Measurements from ENCODE around the gene PLAC1. TPM values are rescaled to one million over a fixed set of nuclear protein-coding genes. Genes with fewer than 3 reads are reported as not detected.

PLAC1 gene, protein sequence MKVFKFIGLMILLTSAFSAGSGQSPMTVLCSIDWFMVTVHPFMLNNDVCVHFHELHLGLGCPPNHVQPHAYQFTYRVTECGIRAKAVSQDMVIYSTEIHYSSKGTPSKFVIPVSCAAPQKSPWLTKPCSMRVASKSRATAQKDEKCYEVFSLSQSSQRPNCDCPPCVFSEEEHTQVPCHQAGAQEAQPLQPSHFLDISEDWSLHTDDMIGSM
- not detected for total RNA-seq
- not detected for total RNA-seq (2013)

DNA sequence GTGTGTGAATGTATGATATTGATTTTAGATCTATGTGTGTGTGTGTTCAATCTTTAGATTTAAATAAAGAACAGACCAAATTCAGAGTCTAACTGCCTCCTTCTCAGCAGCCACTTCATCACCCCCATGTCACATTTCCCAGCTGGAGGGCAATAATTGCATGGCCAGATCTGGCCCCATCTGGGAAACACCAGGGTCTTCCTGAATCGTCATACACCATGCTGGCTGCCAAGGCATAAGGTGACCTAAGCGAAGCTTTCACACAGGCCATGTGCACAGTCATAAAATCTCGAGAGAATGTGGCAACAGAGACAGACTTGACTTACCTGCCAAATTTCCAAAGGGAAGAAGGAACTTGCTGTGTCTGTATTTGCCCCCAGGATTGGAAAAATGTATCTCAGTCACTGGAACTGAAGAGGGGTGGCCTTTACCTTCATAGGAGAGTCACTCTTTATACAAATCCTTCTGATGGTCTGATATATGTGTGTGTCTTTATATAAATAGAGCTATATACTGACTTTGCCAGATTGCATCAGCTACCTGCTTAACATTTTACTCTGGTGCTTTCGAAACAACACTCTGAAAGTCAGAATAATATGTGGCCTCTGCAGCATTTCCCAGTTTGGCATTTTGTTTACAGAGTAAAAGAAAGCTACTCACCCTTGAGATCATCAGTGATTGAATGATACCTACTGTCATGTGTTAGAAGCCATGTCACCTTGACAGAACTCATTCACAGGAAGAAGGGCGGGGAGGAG lies at the start of gene PLAC1:
Gene PLAC1, minus strand, starts transcription at position 470 of the 758 bp plus-strand sequence. CDS start 91,789 bp downstream, outside the sequence.
- H3K9me3 Mint-ChIP-seq, result no peaks in the 10 kb centered on the region
- H3K4me1 ChIP-seq (ENCODE audit: control insufficient read depth, insufficient read depth, low read length), result no peaks in the 10 kb centered on the region
- no peak within 1 kb of the TSS for H3K27ac Mint-ChIP-seq
- WGBS (ENCODE audit: insufficient coverage), result 85% methylated on average over 5 of the region's 5 CpGs
- DNase-seq, result no peak
- no peak within 1 kb of the TSS for H3K4me3 Mint-ChIP-seq
- no peak for ATAC-seq
- TF ChIP-seq, protein P1, sequence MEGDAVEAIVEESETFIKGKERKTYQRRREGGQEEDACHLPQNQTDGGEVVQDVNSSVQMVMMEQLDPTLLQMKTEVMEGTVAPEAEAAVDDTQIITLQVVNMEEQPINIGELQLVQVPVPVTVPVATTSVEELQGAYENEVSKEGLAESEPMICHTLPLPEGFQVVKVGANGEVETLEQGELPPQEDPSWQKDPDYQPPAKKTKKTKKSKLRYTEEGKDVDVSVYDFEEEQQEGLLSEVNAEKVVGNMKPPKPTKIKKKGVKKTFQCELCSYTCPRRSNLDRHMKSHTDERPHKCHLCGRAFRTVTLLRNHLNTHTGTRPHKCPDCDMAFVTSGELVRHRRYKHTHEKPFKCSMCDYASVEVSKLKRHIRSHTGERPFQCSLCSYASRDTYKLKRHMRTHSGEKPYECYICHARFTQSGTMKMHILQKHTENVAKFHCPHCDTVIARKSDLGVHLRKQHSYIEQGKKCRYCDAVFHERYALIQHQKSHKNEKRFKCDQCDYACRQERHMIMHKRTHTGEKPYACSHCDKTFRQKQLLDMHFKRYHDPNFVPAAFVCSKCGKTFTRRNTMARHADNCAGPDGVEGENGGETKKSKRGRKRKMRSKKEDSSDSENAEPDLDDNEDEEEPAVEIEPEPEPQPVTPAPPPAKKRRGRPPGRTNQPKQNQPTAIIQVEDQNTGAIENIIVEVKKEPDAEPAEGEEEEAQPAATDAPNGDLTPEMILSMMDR (IDR thresholded peaks at IDR 0.05), result no peak
- no peaks in the 10 kb centered on the region for H3K9me3 ChIP-seq (ENCODE audit: control insufficient read depth, insufficient read depth, low read length)
- no peak within 1 kb of the TSS for H3K4me3 ChIP-seq (ENCODE audit: low read length)
- no peaks in the 10 kb centered on the region for H3K36me3 ChIP-seq (ENCODE audit: control insufficient read depth, insufficient read depth, low read length)
- H3K4me1 Mint-ChIP-seq, result no peaks in the 10 kb centered on the region
- H3K27me3 Mint-ChIP-seq (ENCODE audit: low read depth in 2 of 2), result peaks cover 12 to 37% of the 10 kb centered on the region in 2 donors
- intact Hi-C loops (cut with micrococcal nuclease), result no loop called here
- H3K27me3 ChIP-seq (ENCODE audit: control insufficient read depth, insufficient read depth, low read length), result no peaks in the 10 kb centered on the region
- no peaks in the 10 kb centered on the region for H3K36me3 Mint-ChIP-seq
- H3K27ac ChIP-seq (ENCODE audit: low read length), result no peak within 1 kb of the TSS

DNA sequence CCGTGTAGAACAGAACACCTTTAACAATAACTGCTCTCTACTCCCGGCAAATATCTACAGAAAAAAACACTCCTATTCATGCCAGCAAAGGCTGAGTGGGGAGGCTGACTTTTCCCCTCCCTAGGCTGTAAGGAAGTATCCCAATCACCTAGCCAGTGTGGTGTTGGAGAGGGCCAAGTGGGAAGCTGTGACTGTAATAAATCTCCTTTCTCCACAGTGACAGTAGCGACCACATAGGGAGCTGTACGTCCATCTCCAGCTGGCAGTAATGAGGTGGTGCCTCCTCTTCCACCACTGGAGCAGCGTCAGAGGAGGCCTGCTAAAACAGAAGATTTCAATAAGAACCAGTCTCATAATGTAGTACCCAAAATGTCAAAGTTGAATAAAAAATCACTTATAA lies 47.9 kb upstream of the PLAC1 start:
- Mint-ChIP-seq H3K9me3 (no peaks in the 10 kb centered on the region), H3K27me3 (ENCODE audit: low read depth in 2 of 2) (peaks cover 2 to 35% of the 10 kb centered on the region in 2 donors), H3K4me1 (no peaks in the 10 kb centered on the region), H3K27ac (no peak overlapping the region), H3K36me3 (no peaks in the 10 kb centered on the region), H3K4me3 (no peak overlapping the region)
- Histone ChIP-seq H3K27ac (ENCODE audit: low read length) (no peak overlapping the region), H3K9me3 (ENCODE audit: control insufficient read depth, insufficient read depth, low read length) (no peaks in the 10 kb centered on the region), H3K4me3 (ENCODE audit: low read length) (no peak overlapping the region), H3K36me3 (ENCODE audit: control insufficient read depth, insufficient read depth, low read length) (no peaks in the 10 kb centered on the region), H3K27me3 (ENCODE audit: control insufficient read depth, insufficient read depth, low read length) (no peaks in the 10 kb centered on the region), H3K4me1 (ENCODE audit: control insufficient read depth, insufficient read depth, low read length) (no peaks in the 10 kb centered on the region)
- TF ChIP-seq, protein P1 (IDR thresholded peaks at IDR 0.05), result no peak
- ATAC-seq (no peak), DNase-seq (no peak)
- intact Hi-C loops (cut with micrococcal nuclease), result no loop called here
- WGBS (ENCODE audit: insufficient coverage), result 71% methylated on average over 4 of the region's 5 CpGs

DNA sequence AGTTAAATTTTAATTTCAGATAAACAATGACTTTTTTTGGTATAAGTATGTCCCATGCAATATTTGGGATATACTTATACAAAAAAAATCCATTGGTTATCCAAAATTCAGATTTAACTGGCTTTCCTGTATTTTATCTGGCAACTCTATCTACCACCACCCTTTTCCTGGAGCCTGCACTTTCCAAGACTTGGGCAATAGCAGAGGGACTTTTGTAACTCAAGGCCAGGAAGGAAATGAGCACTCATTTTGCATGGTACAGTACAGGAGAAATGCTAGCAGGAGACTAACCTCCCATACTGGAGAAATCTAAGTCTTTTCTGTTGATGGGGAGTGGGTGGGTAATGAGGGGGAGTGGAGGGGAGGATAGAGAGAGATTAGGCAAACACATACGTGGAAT lies 37.7 kb upstream of the PLAC1 start:
- Mint-ChIP-seq H3K4me1 (peaks cover 0 to 20% of the 10 kb centered on the region in 2 donors), H3K27me3 (ENCODE audit: low read depth in 2 of 2) (peaks cover 0 to 34% of the 10 kb centered on the region in 2 donors), H3K4me3 (no peak overlapping the region), H3K9me3 (no peaks in the 10 kb centered on the region), H3K27ac (no peak overlapping the region), H3K36me3 (no peaks in the 10 kb centered on the region)
- WGBS (ENCODE audit: insufficient coverage), result no CpG with 5 or more reads among the region's 1 CpG
- TF ChIP-seq, protein P1 (IDR thresholded peaks at IDR 0.05), result no peak
- ATAC-seq (no peak), DNase-seq (no peak)
- H3K9me3 ChIP-seq (ENCODE audit: control insufficient read depth, insufficient read depth, low read length), result no peaks in the 10 kb centered on the region
- intact Hi-C loops (cut with micrococcal nuclease), result no loop called here
- no peak overlapping the region for H3K4me3 ChIP-seq (ENCODE audit: low read length)
- H3K27ac ChIP-seq (ENCODE audit: low read length), result no peak overlapping the region
- no peaks in the 10 kb centered on the region for H3K36me3 ChIP-seq (ENCODE audit: control insufficient read depth, insufficient read depth, low read length)
- H3K27me3 ChIP-seq (ENCODE audit: control insufficient read depth, insufficient read depth, low read length), result no peaks in the 10 kb centered on the region
- no peaks in the 10 kb centered on the region for H3K4me1 ChIP-seq (ENCODE audit: control insufficient read depth, insufficient read depth, low read length)
